C1 segment of cervical spinal cord (tissue), 14 donors: ENCODE data around the gene PAH.

Experiments
- DNase-seq, 14 donors: peaks; one replicate each; lab custom pipeline; 2025; lab: John Stamatoyannopoulos, UW

Gene PAH

DNA sequence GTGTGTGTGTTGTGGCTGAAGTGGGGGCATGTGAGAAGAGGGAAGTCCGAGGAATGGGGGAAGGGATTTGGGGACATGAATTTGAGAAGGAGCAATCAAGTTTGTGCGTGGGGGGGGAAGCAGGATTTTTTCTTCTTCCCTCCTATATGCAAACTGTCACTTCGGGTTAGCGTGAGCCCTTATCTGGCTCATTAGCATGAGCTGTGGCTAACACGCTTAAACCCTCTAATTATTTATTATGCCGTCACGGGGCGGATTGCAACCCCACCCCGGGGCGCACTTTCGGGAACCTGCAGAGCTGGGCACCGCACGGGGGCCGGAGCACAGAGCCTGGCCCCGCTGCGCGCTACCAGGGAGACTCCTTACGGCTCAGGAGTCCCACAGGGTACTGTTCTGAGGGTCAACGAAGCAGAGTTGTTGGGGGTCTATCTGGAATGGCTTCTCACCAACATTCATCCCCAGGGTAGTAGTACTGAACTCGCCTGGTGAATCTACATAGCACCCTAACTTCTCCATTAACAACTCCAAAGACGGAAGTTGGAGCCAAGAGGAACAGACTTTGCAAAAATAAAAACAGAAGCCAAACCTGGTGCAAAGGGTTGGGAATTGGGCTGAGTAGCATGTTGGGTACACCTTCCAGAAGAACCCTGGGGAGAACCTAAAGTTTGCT is 34.0 kb upstream of the PAH start:
- no peak for DNase-seq

DNA sequence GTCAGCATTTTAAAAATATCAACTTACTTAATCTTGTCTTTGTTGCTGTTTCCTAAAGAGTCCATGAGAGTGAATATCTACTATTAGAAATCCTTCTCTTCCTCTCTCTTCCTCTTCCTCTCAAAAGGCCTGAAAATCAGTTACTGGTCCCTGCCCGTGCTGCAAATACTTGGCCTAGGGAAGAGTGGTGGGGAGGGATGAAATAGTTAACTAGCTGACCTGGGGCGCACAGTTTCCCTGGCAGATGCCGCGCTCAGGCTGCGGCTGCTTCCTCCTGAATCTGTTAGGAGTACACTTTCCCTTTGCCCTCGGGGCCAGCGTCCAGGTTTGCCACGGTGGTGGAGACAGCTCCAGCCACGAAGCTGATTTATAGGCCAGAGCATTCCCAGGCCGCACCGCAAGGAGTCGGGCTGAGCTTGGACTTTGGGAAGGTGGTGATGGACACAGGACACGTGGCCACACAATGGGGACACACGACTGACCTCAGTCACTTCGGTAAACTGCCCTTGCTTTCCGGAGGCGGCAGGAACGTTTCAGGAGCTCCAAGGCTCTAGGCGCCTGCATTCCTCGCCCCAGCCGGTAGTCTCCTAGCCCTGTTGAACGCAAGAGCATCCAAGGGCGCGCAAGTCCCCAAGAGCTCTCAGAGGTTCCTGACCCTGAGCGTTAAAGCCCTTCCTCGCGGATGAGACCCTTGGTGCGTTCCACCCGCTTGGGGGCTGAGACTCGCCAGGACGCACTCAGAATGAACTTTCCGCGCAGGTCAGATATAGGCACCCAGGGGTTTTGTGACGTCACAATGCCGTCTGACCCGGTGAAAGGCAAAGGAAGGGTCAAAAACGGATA is 33.3 kb upstream of the PAH start:
- DNase-seq = peak in 2 of 14 donors; percentile 14 to 47

DNA sequence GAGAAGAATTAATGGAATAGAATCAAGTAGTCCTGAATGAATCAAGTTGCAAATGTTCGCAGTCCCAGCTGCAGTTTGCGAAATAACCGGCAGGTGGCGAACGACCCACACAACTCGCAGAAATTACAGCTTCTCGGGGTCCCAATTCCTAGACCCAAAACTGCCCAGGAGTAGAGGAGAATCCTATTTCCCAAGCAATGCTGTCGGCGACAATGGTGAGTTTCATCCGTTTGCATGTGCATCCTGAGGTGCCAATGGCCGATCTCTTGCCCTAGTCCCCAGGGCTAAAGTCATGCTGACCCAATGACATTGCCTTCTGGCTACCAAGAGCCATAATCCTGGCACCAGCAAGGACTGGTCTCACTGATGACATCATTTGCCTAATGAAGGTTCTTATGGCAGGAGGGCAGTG is 31.9 kb upstream of the PAH start:
- DNase-seq = peak in 8 of 14 donors; percentile 7 to 57 (median 29)

DNA sequence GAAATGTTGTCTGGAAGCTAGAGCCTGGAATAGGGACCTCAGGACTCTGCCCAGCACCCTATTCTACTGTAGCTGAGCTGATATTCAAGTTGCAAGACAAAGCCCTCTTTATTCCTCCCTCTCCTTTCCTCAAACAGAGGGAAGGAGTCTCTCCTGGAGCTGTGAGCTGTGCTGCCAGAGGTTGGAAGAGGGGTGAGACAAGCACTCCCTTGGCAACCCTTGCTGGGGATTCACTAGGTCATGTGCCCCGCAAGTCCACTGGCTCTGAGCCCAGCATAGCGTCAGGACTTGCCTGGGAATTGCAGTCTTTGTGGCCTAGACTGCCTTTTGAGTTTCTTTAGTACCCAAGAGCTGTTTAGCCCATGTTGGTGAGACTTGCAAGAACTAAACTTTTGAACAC is 29.0 kb upstream of the PAH start:
- DNase-seq = no peak

DNA sequence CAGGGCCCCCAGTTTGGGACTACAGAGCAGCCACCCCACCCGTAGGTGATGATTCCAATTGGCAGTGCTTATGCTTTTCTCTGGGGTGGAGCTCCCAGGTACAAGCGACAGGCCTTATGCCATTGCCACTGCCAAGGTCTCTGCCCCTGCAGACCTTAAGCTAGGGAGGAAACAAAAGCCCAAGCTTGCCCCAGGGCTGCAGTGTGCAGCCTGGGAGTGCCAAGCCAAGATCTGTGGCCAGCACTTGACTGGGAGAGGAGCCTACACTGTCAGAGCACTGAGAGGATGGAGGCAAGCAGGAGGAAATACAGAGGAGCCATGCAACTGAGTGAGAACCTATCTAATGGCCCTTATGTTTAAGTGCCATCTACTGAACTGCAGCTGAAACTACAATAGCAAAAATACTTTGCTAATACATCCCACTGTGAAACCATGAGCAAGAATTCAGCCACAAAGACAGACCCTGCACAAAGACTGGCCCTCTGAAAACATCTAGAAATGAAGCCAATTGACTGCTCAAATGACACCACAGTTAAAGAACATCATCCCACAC is 22.7 kb upstream of the PAH start:
- DNase-seq = no peak

DNA sequence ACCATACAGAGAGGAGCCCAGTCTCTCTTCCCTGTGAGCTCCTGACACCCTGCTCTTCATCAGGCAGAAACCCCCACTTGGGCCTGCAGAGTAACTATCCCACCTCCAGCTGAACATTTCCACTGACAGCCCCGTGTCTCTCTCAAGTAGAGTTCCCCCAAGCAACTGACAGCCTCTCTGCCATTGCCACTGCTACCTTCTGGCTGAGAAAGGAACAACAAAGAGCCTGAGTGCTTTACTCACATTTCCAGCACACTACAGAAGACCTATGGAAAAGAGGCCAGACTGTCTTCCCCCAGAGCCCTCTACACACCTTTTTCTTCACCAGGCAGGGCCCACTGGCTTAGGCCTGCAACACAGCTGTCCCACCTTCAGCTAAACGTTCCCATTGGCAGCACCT is 22.0 kb upstream of the PAH start:
- DNase-seq = no peak

DNA sequence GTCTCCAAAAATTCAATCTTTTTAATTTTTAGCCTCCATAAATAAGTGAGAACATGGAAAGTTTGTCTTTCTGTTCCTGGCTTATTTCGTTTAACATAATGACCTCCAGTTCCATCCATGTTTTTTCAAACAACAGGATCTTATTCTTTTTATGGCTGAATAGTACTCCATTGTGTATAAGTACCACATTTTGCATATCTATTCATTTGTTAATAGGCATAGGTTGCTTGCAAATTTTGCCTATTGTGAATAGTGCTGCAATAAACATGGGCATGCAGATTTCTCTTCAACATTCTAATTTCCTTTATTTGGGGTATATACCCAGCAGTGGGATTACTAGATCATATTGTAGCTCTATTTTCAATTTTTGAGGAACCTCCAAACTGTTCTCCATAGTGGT is 16.1 kb upstream of the PAH start:
- no peak for DNase-seq

DNA sequence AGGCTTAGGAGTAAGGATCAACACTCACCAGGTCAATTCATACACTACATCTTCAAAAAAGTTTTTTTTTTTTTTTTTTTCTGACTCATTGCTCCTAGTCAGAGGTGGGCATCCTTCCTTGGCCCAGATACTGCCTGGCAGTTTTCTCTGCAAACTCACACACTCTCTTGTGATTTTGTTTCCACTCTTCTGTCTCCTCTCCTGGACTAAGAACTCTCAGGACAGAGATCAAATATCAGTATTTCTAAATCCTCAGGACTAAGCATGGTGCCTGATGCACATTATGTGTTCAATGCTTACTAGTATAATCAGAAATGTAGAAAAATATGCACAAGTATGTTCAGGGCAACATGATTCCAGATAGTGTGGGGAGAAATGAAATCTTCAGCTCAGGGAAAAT is 10.2 kb upstream of the PAH start:
- DNase-seq = no peak

DNA sequence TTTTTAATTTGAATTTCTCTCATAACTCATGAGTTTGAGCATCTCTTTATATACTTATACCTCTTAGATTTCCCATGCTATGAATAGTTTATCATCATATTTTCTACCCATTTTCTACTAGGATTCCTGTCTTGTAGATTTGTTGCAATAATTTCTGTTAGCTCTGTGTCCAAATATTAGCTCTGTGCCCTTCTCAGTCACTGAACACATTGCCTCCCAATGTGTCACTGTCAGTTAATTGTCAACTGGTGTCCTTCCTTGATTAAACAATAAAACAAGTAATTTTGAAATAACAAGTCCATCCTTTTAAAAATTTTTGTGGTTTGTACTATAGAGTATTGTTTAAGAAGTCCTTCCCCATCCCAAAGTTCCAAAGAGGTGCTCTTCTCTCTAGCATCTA is 4.2 kb upstream of the PAH start:
- no peak for DNase-seq

DNA sequence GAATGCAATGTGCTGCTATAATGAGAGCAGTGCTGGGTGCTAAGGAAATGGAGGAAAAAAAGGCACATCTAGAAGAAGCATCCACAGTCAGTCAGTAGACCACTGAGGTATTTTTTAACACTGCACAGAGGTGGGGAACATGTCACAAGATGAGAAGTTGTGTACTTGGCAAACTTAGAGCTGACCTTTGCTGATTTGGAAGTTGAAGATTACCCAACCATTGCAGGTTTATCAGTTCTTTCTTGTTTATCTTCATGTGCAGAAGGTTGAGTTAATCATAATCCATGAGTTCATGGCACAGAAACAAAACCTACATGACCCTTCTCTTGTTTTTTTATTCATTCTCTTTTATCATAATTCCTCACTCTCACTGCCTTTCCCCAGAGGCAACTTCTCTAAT is 3.2 kb upstream of the PAH start:
- no peak for DNase-seq

DNA sequence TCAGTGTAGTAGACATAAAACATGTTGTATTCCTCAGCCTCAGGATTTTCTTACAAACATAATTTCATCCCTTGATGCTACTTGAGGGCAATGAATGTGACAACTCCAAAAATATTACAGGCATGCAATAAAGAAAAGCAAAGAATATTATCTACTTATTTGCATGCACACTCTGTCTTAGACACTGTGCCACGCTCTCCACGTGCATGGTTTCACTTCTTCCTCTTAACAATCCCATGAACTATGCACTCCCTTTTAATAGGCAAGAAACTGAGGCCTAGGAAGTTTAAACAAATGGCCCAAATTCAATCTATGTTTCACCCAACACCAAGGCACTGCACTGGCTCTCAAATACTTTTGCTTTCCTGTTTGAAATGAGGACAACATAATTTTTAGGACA is 1.8 kb upstream of the PAH start:
- DNase-seq = no peak

DNA sequence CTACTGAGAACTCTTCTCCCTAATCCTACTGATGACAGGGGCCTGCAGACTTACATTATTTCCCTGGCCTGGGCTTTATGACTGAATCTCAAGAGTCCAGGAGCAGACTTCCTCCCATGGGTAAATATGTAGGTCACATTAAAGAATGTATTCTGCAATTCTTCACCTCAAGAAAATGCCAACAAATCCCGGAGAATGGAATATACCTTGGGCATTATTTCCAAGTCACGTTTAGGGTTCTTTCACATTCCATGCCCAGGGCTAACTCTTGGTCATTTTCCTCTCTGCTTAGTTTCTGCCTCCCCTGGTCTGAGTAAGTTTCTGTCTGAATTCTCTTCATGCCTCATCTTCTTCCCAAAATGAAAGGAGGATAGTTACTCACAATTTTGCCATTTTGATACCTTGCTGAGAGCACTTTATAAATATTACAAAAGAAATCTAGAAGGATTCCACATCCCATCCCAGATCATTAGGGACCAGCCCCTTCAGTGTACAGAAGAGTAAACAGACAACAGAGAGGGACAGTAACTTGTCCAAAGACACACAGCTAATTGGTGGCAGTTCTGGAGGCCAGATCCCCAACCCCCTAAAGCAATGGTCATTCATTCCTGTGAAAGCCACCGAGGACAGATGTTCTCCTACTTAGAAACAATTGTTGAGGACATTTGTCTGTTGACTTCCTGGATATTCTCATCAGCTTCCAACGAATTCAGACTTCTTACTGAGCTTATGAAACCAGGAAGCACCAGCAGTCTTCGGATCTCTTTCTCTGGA is 605 bp downstream of the PAH start:
- DNase-seq = no peak

DNA sequence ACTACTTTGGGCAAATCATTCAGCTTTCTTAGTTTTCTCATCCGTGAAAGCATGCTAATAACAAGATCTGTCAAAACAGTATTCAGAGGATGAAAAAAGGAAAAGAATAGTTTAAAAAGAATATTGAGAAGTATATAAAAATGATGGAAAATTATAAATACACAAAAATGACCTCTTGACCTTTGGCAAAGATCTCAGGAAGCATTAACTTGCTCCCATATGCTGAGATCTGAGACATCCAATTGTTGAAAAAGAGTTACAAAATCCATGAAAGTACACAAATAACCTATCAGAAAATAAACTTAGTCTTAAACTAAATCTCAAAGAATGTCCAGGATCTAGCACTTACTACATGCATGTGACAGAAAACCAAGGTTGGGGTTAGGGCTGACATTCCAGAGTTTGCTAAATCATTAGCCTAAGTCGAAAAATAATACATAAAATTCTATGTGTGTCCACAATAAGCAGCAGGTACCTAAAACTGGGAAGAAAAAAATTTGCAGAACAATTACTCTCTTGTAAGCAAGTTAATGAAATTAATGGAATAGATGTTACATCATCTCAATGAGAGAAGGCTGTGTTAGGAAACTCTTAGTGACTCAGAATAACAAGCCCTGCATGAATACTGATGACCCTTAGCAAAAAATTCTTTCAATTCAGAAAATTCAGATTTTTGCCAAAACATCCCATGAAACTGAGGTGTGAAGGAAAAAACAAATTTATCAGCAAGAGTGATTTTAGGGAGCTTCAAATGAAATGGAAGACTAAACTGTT is 3.4 kb downstream of the PAH start:
- DNase-seq = peak in 1 of 14 donors; percentile 0

DNA sequence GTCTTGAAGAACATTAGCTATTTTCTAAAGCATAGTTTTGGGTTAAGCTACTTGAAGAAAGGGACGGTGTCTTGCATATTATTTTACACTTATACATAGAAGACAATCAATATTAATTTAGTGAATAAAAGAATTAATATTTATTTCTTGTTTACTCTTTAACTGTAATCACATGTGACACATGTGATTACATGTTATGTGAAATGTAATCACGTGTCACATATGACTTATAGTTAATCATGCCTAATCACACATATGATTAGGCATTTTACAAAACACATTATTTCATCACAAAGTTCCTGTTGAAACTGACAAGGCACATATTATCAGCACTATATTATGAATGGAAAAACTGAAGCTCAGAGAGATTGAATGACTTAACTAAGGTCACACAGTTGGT is 4.8 kb downstream of the PAH start:
- DNase-seq = no peak

DNA sequence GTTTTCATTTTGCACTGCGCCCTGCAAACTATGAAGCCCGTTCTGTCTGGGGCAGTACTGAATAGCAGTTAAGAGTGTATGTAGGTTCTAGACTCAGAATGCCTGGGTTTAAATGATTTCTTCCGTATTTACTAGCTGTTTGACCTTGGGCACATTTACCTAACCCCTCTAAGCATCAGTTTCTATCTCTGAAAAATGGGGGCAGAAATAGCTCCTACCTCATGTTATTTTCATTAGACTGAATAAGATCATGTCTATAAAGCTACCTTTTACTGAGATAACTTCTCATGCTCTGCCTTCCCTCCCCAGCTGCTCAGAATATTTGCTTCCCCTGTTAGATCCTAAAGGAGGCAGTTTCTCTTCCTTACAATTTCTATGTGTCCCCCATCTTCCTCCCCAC is 5.7 kb downstream of the PAH start:
- no peak for DNase-seq

DNA sequence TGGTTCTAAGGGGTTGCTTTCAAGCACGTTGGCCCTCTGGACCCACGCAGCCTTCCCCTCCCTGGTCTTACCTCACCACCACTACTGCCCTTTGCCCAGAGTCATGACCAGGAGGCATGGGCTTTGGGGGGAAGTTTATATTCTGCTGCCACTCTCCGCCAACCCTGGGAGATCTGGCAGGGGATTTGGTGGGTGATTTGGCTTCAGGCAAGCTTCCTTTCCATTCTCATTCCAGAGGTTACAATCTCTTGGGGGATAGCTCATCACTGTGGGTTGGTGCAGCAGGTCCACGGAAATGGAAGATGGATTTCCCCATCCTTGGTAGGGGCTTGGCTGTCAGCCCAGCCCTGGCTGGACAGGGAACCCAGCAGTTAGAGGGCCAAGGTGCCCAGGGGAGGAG is 6.3 kb downstream of the PAH start:
- no peak for DNase-seq

DNA sequence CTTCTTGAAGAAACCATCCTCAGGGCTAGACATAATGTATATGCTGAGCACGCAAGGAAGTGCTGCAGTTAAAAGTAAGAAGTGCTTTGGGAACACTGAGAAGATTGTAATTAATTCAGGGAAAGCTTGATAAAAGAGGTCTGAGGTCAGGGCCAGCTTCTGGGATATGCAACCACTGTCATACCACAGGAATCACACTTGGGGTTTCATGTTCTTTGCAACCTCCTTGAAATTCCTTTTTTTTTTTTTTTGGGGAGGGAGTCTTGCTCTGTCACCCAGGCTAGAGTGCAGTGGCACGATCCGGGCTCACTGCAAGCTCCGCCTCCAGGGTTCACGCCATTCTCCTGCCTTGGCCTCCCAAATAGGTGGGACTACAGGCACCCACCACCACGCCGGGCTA is 6.9 kb downstream of the PAH start:
- DNase-seq = no peak

DNA sequence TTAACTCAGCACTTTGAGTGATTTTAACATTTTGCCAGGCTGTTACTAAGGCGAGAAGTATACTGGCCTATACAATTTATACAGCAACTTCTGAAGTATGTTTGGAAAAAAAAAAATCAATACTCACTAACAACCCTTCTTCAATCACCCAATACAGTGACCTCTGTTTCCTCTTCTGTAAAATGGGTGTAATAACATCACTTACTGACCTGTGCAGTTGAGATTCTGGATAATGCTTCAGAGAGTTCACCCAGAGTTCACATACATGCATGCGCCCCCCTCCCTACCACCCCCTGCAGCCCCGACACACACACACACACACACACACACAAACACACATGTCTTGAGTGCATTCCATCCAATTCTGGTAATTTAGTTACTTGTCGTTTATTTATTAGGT is 9.1 kb downstream of the PAH start:
- no peak for DNase-seq

DNA sequence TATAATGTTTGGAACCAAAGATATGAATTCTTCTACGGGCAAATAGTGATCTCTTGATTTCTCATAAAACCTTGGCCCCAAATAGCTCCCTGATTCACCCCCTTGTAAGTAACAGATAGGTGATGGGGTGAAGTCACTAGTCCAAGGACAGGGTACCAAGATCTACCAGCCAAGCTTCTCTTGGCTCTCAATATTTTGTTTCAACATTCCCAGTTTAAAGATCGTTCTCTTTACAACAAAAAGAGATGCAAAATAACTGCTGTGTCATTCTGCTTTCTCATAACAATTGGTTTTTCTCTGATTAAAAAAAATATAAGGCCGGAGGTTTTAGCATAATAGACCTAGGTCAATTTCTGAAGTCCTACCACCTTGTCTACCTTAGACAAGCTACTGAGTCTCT is 11.8 kb downstream of the PAH start:
- no peak for DNase-seq

DNA sequence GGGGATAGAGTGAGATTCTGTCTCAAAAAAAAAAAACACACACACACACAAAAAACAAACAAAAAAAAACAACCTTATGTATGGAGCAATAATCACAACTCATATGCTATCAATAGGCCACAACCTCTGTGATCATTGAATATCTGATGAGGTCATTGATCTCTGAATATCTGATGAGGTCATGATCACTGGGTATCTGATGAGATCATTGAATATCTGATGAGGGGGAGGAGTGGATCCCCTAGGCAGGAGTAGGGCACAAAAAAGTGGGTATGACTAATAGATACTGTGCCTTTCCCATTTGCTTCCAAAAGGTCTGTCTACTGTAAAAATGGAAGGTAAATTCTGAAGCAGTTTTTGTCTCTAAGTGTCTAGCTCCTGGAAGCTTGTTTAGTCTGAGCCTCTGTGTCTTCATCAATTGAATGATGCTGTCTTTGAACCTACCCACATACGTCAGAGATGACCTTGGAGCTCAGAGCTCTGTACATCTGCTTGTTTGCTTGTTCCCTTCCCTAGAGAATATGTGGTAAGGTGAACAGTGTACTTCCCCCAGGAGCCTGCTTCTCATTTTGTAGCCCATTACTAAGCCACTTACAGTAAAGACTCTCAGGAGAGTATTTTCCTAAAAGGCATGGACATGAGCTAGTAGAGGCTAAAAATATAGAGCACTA is 13.6 kb downstream of the PAH start:
- no peak for DNase-seq

DNA sequence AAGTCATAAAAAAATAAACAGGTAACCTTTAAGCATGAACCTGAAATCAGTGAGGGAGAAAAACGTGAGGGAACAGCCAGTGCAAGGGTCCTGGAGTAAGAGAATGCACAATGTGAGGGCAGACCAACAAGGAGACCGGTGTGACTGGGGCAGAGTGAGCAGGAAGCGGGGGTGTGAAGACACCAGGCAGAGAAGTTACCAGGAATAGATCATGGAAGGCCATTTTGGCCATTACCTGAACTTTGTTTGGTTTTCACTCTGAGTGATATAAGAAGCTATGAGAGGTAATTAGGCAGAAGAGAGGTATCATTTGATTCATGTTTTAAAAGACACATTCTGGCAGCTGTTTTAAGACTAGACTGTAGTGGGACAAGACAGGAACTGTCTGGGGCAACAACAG is 15.0 kb downstream of the PAH start:
- DNase-seq = no peak
